BE2C (cell line): ENCODE results near the gene GHITM.

Source experiments
- DNase-seq: peaks from one replicate; pipeline ENCODE4 v3.0.0-alpha.2; 2020
- H3K27me3 ChIP-seq: fragments of 250-450 bp; sonication (Bioruptor Pico); 2 replicates; pipeline ENCODE4 v1.5.1; 2020; ENCODE audit warnings: mild to moderate bottlenecking
- H3K36me3 ChIP-seq: fragments of 250-450 bp; sonication (Bioruptor Pico); 2 replicates; pipeline ENCODE4 v1.5.1; 2020; ENCODE audit warnings: mild to moderate bottlenecking
- H3K4me1 ChIP-seq: fragments of 250-450 bp; sonication (Bioruptor Pico); 2 replicates; pipeline ENCODE4 v1.5.1; 2020
- H3K4me3 ChIP-seq: 2 replicates; pipeline ENCODE4 v1.5.1; 2011; ENCODE audit warnings: low read depth, low read length
- H3K9me3 ChIP-seq: fragments of 250-450 bp; sonication (Bioruptor Pico); 2 replicates; pipeline ENCODE4 v1.5.1; 2020
- CTCF ChIP-seq: IDR thresholded peaks from 2 replicates; pipeline ENCODE4 v1.5.1; 2012; ENCODE audit warnings: mild to moderate bottlenecking, low read depth, low read length

GHITM gene

GRCh38 chr10:84195044-84195830 lies 55.9 kb downstream of the GHITM start:
- Histone ChIP-seq H3K9me3 (no peaks in the 10 kb centered on the region), H3K4me3 (peak overlapping the region; percentile 43; the same call in 1 of the 2 replicates), H3K4me1 (no peaks in the 10 kb centered on the region), H3K27me3 (peaks cover 4% of the 10 kb centered on the region), H3K36me3 (no peaks in the 10 kb centered on the region)
- TF ChIP-seq CTCF = no peak
- no peak for DNase-seq

- TF ChIP-seq CTCF = no peak
- Histone ChIP-seq H3K4me3 (no peak overlapping the region), H3K36me3 (no peaks in the 10 kb centered on the region), H3K4me1 (no peaks in the 10 kb centered on the region), H3K9me3 (no peaks in the 10 kb centered on the region), H3K27me3 (peaks cover 4% of the 10 kb centered on the region)
- no peak for DNase-seq
These were observed 56.8 kb downstream of the GHITM start for GRCh38 chr10:84196083-84196482.

- peaks cover 4% of the 10 kb centered on the region for H3K27me3 ChIP-seq
- no peaks in the 10 kb centered on the region for H3K36me3 ChIP-seq
- H3K9me3 ChIP-seq = no peaks in the 10 kb centered on the region
- H3K4me1 ChIP-seq = no peaks in the 10 kb centered on the region
- DNase-seq = no peak
- H3K4me3 ChIP-seq = no peak overlapping the region
- TF ChIP-seq CTCF = no peak
These were observed 57.6 kb downstream of the GHITM start for GRCh38 chr10:84196941-84197340.

- Histone ChIP-seq H3K9me3 (no peaks in the 10 kb centered on the region), H3K36me3 (no peaks in the 10 kb centered on the region), H3K4me1 (no peaks in the 10 kb centered on the region), H3K27me3 (peaks cover 4% of the 10 kb centered on the region), H3K4me3 (no peak overlapping the region)
- no peak for TF ChIP-seq CTCF
- no peak for DNase-seq
These were observed 58.3 kb downstream of the GHITM start for GRCh38 chr10:84197643-84198042.

GRCh38 chr10:84198206-84198915 lies 59.1 kb downstream of the GHITM start:
- no peak overlapping the region for H3K4me3 ChIP-seq
- H3K4me1 ChIP-seq = no peaks in the 10 kb centered on the region
- no peak for TF ChIP-seq CTCF
- H3K27me3 ChIP-seq = peaks cover 4% of the 10 kb centered on the region
- H3K36me3 ChIP-seq = no peaks in the 10 kb centered on the region
- no peak for DNase-seq
- no peaks in the 10 kb centered on the region for H3K9me3 ChIP-seq

GRCh38 chr10:84200537-84201243 lies 61.4 kb downstream of the GHITM start:
- Histone ChIP-seq H3K9me3 (no peaks in the 10 kb centered on the region), H3K4me3 (no peak overlapping the region), H3K4me1 (no peaks in the 10 kb centered on the region), H3K36me3 (no peaks in the 10 kb centered on the region), H3K27me3 (no peaks in the 10 kb centered on the region)
- no peak for DNase-seq
- no peak for TF ChIP-seq CTCF
